GM20431 (cell line): ENCODE results near the gene DUSP9.

Source experiments
- in situ Hi-C: fragments of 300-500 bp; cut with MseI, MboI; formaldehyde crosslinking; loops from one replicate; pipeline ENCODE4 v1.15.0; 2020; ENCODE audit warnings: low sequenced_read_pairs; ENCODE audit not compliant: unreplicated experiment

DUSP9 gene

GRCh38 chrX:153700376-153700945, 53.5 kb downstream of the DUSP9 start:
- in situ Hi-C loops: no loop called here
